Vagina (tissue), 2 donors: ENCODE measurements around the gene KRTAP5-2.

ENCODE experiments used
- POLR2A ChIP-seq, 2 donors: fragments of 450-650 bp; IDR thresholded peaks; one replicate each; pipeline ENCODE4 v1.6.1; 2017; ENCODE audit warnings: antibody characterized with exemption in 2 of 2, mild to moderate bottlenecking in 2 of 2, moderate library complexity in 2 of 2
- POLR2AphosphoS5 ChIP-seq, 2 donors: sonication (generic); formaldehyde crosslinking; IDR thresholded peaks; one replicate each; pipeline ENCODE4 v1.9.0; 2017; ENCODE audit warnings: antibody characterized with exemption in 2 of 2, mild to moderate bottlenecking in 2 of 2, low read depth in 1 of 2; ENCODE audit not compliant: insufficient read depth in 1 of 2
- TF ChIP-seq, protein P1 (sequence below), 3 experiments: fragments of 450-650 bp in 2 of 3; fragments of 200-600 bp in 1 of 3; sonication (generic) in 1 of 3; IDR thresholded peaks; one replicate each; pipeline ENCODE4 v1.5.1; 2017 to 2019; ENCODE audit warnings: antibody characterized with exemption in 3 of 3, mild to moderate bottlenecking in 2 of 3, moderate library complexity in 2 of 3

DNA sequence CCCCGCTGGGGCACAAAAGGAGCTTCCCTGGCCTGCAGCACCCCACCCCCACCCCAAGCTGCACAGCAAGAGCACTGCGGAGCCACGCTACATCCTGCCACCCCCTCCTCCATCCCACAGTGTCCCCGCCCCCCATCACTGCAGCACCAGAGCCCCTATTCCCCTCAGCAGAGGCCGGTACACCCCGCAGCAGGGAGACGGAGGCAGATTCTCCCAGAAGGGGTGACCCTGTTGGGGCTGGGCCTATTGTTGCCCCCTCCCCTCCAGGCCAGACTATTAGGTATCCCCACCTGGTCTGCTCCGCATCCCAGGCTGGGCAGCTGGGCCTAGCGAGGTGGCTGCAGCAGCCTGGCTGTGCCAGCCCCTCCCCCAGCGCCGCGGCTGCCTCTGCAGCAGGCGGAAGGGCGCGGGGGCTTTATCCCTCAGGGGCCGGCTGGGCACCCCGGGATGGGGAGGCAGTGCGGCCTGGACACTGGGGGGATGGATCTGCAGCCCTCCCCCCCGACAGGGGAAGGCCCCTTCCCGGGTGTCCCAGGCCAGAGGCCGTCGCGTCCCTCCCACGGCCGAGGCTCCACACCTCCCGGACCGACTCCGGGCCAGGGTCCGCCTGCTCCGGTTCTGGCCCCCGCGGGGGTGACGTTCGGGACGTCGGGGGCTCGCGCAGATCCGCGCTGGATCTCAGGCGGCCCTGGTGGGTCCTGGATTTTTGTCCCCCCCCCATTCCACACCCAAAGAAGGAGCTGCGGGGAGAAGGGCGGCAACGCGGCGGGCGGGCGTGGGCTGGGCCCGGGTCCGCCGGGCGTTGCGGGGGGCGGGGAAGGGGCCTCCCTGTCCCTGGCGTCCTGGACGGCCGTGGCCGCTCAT is 27.0 kb downstream of the KRTAP5-2 start:
- TF ChIP-seq, protein P1, sequence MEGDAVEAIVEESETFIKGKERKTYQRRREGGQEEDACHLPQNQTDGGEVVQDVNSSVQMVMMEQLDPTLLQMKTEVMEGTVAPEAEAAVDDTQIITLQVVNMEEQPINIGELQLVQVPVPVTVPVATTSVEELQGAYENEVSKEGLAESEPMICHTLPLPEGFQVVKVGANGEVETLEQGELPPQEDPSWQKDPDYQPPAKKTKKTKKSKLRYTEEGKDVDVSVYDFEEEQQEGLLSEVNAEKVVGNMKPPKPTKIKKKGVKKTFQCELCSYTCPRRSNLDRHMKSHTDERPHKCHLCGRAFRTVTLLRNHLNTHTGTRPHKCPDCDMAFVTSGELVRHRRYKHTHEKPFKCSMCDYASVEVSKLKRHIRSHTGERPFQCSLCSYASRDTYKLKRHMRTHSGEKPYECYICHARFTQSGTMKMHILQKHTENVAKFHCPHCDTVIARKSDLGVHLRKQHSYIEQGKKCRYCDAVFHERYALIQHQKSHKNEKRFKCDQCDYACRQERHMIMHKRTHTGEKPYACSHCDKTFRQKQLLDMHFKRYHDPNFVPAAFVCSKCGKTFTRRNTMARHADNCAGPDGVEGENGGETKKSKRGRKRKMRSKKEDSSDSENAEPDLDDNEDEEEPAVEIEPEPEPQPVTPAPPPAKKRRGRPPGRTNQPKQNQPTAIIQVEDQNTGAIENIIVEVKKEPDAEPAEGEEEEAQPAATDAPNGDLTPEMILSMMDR (IDR thresholded peaks at IDR 0.05), result no peak
- TF ChIP-seq POLR2A (IDR thresholded peaks at IDR 0.05), result no peak
- TF ChIP-seq POLR2AphosphoS5 (IDR thresholded peaks at IDR 0.05; ENCODE audit: insufficient read depth in 1 of 2, low read depth in 1 of 2), result peak in 1 of 2 donors; percentile 46
